Fibroblast of lung (primary cell): Measurements from ENCODE around the gene MCRS1. TPM values are rescaled to one million over a fixed set of nuclear protein-coding genes. Genes with fewer than 3 reads are reported as not detected.

Source experiments
- DNase-seq, 2 donors: peaks; one replicate each; pipeline versions ENCODE4 v3.0.0 to v3.0.0-alpha.2; 2010; ENCODE audit warnings: low read depth in 2 of 2
- H2AFZ ChIP-seq: 2 replicates; pipeline ENCODE4 v1.5.1; 2012; ENCODE audit warnings: low read length, control low read depth, inconsistent platforms
- H3K27ac ChIP-seq: 2 replicates; pipeline ENCODE4 v1.5.1; 2011; ENCODE audit warnings: low read length, control low read depth; ENCODE audit not compliant: insufficient read depth
- H3K27me3 ChIP-seq: 2 replicates; pipeline ENCODE4 v1.5.1; 2011; ENCODE audit warnings: mild to moderate bottlenecking, low read length; ENCODE audit not compliant: control insufficient read depth, insufficient read depth
- H3K36me3 ChIP-seq: 2 replicates; pipeline ENCODE4 v1.5.1; 2011; ENCODE audit warnings: low read length; ENCODE audit not compliant: control insufficient read depth, insufficient read depth
- H3K4me1 ChIP-seq: 2 replicates; pipeline ENCODE4 v1.5.1; 2011; ENCODE audit warnings: low read length; ENCODE audit not compliant: control insufficient read depth, insufficient read depth; ENCODE audit errors: extremely low read depth
- H3K4me2 ChIP-seq: 2 replicates; pipeline ENCODE4 v1.5.1; 2011; ENCODE audit warnings: low read length, control low read depth; ENCODE audit not compliant: insufficient read depth; ENCODE audit errors: extremely low read depth
- H3K4me3 ChIP-seq, 4 experiments: fragments of 200-600 bp in 1 of 4; sonication (generic) in 1 of 4; replicated peaks in 1 of 4; 2 replicates each; pipeline ENCODE4 v1.5.1; 2011 to 2016; ENCODE audit warnings: low read length in 4 of 4, low read depth in 3 of 4, mild to moderate bottlenecking in 3 of 4, control low read depth in 2 of 4, inconsistent platforms in 1 of 4, mixed read lengths in 1 of 4; ENCODE audit not compliant: insufficient read depth in 1 of 4; ENCODE audit errors: control extremely low read depth in 1 of 4
- H3K79me2 ChIP-seq: 2 replicates; pipeline ENCODE4 v1.5.1; 2012; ENCODE audit warnings: mild to moderate bottlenecking, low read length, inconsistent platforms; ENCODE audit not compliant: control insufficient read depth, insufficient read depth
- H3K9ac ChIP-seq: 2 replicates; pipeline ENCODE4 v1.5.1; 2011; ENCODE audit warnings: mild to moderate bottlenecking, low read length, control low read depth; ENCODE audit not compliant: insufficient read depth
- H3K9me3 ChIP-seq: 2 replicates; pipeline ENCODE4 v1.5.1; 2012; ENCODE audit warnings: low read depth, low read length; ENCODE audit not compliant: control insufficient read depth, insufficient read depth
- H4K20me1 ChIP-seq: 2 replicates; pipeline ENCODE4 v1.5.1; 2011; ENCODE audit warnings: low read length; ENCODE audit not compliant: control insufficient read depth, insufficient read depth; ENCODE audit errors: extremely low read depth
- CTCF ChIP-seq, 2 donors: IDR thresholded peaks in 1 of 2; conservative IDR thresholded peaks in 1 of 2; 1 replicate in 1 of 2; 2 replicates in 1 of 2; pipeline ENCODE4 v1.5.1; 2011 to 2012; ENCODE audit warnings: low read length in 2 of 2, control low read depth in 1 of 2, inconsistent platforms in 1 of 2, low read depth in 1 of 2, mild to moderate bottlenecking in 1 of 2
- EZH2 ChIP-seq: IDR thresholded peaks from 2 replicates; pipeline ENCODE4 v1.5.1; 2012; ENCODE audit warnings: low read length, control low read depth, mild to moderate bottlenecking; ENCODE audit errors: missing control alignments
- polyA plus RNA-seq, 2 donors: library from polyadenylated mRNA; depleted of rRNA in 1 of 2; stranded (reverse) in 1 of 2; unstranded in 1 of 2; fragments of >200 nt; gene quantifications; 2 replicates each; pipeline ENCODE4 v1.2.1, GENCODE V29; 2011 to 2012; ENCODE audit warnings: missing spikeins in 1 of 2
- total RNA-seq: library from RNA; depleted of rRNA; stranded (reverse); fragments of >200 nt; gene quantifications from 2 replicates; pipeline ENCODE4 v1.2.1, GENCODE V29; 2014

The MCRS1 gene
- total and polyA plus RNA-seq, 2 donors (not counting 1 experiment from before 2014, with no cell fraction given), result 51.1 to 52.2 TPM

- Histone ChIP-seq H3K4me1 (peaks cover 2% of the 10 kb centered on the region), H4K20me1 (no peaks in the 10 kb centered on the region), H3K4me2 (no peak overlapping the region), H3K27me3 (no peaks in the 10 kb centered on the region), H3K79me2 (no peaks in the 10 kb centered on the region), H3K27ac (no peak overlapping the region), H3K9ac (no peak overlapping the region), H2AFZ (no peak overlapping the region), H3K36me3 (peaks cover 4% of the 10 kb centered on the region), H3K9me3 (no peaks in the 10 kb centered on the region), H3K4me3 (no peak overlapping the region)
- TF ChIP-seq EZH2 (no peak), CTCF (conservative IDR thresholded peaks at IDR 0.05 in 1 of 2, IDR thresholded peaks at IDR 0.05 in 1 of 2; ENCODE audit: low read depth in 1 of 2, low read length in 2 of 2) (no peak)
- no peak for DNase-seq
Measured at GRCh38 chr12:49521389-49521788, 46.6 kb downstream of the MCRS1 start.

GRCh38 chr12:49519574-49519936 is 48.4 kb downstream of the MCRS1 start:
- TF ChIP-seq EZH2 (no peak), CTCF (conservative IDR thresholded peaks at IDR 0.05 in 1 of 2, IDR thresholded peaks at IDR 0.05 in 1 of 2; ENCODE audit: low read depth in 1 of 2, low read length in 2 of 2) (no peak)
- Histone ChIP-seq H3K27me3 (no peaks in the 10 kb centered on the region), H3K4me3 (no peak overlapping the region), H2AFZ (no peak overlapping the region), H3K9ac (no peak overlapping the region), H4K20me1 (no peaks in the 10 kb centered on the region), H3K79me2 (no peaks in the 10 kb centered on the region), H3K9me3 (no peaks in the 10 kb centered on the region), H3K4me1 (peaks cover 5% of the 10 kb centered on the region), H3K4me2 (no peak overlapping the region), H3K27ac (no peak overlapping the region), H3K36me3 (peaks cover under 1% of the 10 kb centered on the region)
- no peak for DNase-seq

DNA sequence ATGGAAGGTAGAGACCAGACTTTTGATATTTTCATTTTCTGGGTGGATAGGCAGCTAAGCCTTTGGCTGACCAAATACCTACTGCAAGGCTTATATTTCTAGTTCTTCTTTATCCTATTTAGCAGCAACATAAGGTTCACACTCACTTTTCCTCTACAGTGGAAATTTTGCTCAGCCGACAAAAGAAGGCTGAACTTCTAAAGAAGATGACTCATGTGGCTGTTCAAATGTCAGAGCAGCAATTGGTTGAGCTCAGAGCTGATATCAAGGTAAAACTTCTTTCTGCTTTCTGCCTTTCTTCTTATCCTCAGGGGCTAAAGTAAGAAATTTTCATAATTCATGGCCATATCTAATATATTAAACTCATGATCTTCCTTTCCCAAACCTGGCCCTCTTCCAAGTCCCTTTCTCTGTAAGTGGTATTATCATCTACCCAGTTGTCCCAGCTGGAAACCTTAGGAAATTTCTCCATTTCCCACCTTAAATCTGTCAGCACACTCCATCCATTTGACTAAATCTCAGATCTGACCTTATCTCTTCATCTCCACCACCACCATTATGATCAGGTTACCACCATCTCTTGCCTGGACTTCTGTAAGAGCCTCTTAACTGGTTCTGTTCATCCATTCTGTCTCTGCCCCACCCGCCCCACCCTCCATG is 48.9 kb downstream of the MCRS1 start:
- Histone ChIP-seq H3K4me3 (no peak overlapping the region), H3K9ac (no peak overlapping the region), H4K20me1 (no peaks in the 10 kb centered on the region), H3K9me3 (no peaks in the 10 kb centered on the region), H3K4me2 (no peak overlapping the region), H3K4me1 (peaks cover 5% of the 10 kb centered on the region), H3K36me3 (no peaks in the 10 kb centered on the region), H3K27me3 (no peaks in the 10 kb centered on the region), H3K27ac (no peak overlapping the region), H2AFZ (no peak overlapping the region), H3K79me2 (no peaks in the 10 kb centered on the region)
- TF ChIP-seq CTCF (conservative IDR thresholded peaks at IDR 0.05 in 1 of 2, IDR thresholded peaks at IDR 0.05 in 1 of 2; ENCODE audit: low read depth in 1 of 2, low read length in 2 of 2) (no peak), EZH2 (no peak)
- DNase-seq, result peak; percentile 53 to 63
